MM.1S (cell line): Measurements from ENCODE around the gene AJM1.

Experiments used
- DNase-seq: peaks from one replicate; pipeline ENCODE4 v3.0.0-alpha.2; 2015
- H2AFZ ChIP-seq: fragments of 300-600 bp; sonication (generic); 2 replicates; pipeline ENCODE4 v1.6.0; 2016; ENCODE audit warnings: antibody characterized with exemption, low read length
- H3F3A ChIP-seq: fragments of 300-600 bp; sonication (generic); 2 replicates; pipeline ENCODE4 v1.6.1; 2016; ENCODE audit warnings: mild to moderate bottlenecking, antibody characterized with exemption, low read length, moderate library complexity, mixed read lengths; ENCODE audit not compliant: insufficient read depth
- H3K27ac ChIP-seq: fragments of 300-600 bp; sonication (generic); 2 replicates; pipeline ENCODE4 v1.5.1; 2016; ENCODE audit warnings: mild to moderate bottlenecking, low read length
- H3K27me3 ChIP-seq: fragments of 300-600 bp; sonication (generic); replicated peaks from 2 replicates; pipeline ENCODE4 v1.6.0; 2016; ENCODE audit warnings: low read length; ENCODE audit not compliant: insufficient read depth
- H3K36me3 ChIP-seq: fragments of 300-600 bp; sonication (generic); replicated peaks from 2 replicates; pipeline ENCODE4 v1.6.1; 2016; ENCODE audit warnings: mild to moderate bottlenecking, low read length, mixed read lengths; ENCODE audit not compliant: insufficient read depth
- H3K4me1 ChIP-seq: fragments of 300-600 bp; sonication (generic); 2 replicates; pipeline ENCODE4 v1.6.1; 2016; ENCODE audit warnings: low read length, mixed read lengths
- H3K4me2 ChIP-seq: fragments of 300-600 bp; sonication (generic); 2 replicates; pipeline ENCODE4 v1.6.0; 2016; ENCODE audit warnings: low read depth, low read length
- H3K4me3 ChIP-seq: fragments of 300-600 bp; sonication (generic); 2 replicates; pipeline ENCODE4 v1.5.1; 2016; ENCODE audit warnings: low read length, mixed read lengths
- H3K79me2 ChIP-seq: fragments of 300-600 bp; sonication (generic); 2 replicates; pipeline ENCODE4 v1.6.1; 2016; ENCODE audit warnings: mixed run types, low read length, mixed read lengths
- H3K9ac ChIP-seq: fragments of 300-600 bp; sonication (generic); 2 replicates; pipeline ENCODE4 v1.6.1; 2016; ENCODE audit warnings: low read length, mixed read lengths
- H3K9me2 ChIP-seq: fragments of 300-600 bp; sonication (generic); replicated peaks from 2 replicates; pipeline ENCODE4 v1.6.1; 2016; ENCODE audit warnings: mild to moderate bottlenecking, low read length, mixed read lengths; ENCODE audit not compliant: insufficient read depth
- H3K9me3 ChIP-seq: fragments of 300-600 bp; sonication (generic); replicated peaks from 2 replicates; pipeline ENCODE4 v1.6.1; 2016; ENCODE audit warnings: mild to moderate bottlenecking, low read length, mixed read lengths; ENCODE audit not compliant: insufficient read depth
- H4K20me1 ChIP-seq: fragments of 300-600 bp; sonication (generic); 2 replicates; pipeline ENCODE4 v1.6.1; 2016; ENCODE audit warnings: mild to moderate bottlenecking, low read length, moderate library complexity, mixed read lengths; ENCODE audit not compliant: insufficient read depth
- EZH2 ChIP-seq: fragments of 300-600 bp; sonication (generic); optimal IDR thresholded peaks from 2 replicates; pipeline ENCODE3; 2017; ENCODE audit warnings: low read depth, mild to moderate bottlenecking, antibody characterized with exemption, low read length, mixed read lengths
- EZH2phosphoT487 ChIP-seq: fragments of 300-600 bp; sonication (generic); IDR thresholded peaks from 2 replicates; pipeline ENCODE4 v1.6.1; 2018; ENCODE audit warnings: antibody characterized with exemption, low read length
- TF ChIP-seq, protein P1 (sequence below): fragments of 300-600 bp; sonication (generic); IDR thresholded peaks from 2 replicates; pipeline ENCODE4 v1.5.1; 2016; ENCODE audit warnings: antibody characterized with exemption, low read length, mixed read lengths

AJM1 gene

DNA sequence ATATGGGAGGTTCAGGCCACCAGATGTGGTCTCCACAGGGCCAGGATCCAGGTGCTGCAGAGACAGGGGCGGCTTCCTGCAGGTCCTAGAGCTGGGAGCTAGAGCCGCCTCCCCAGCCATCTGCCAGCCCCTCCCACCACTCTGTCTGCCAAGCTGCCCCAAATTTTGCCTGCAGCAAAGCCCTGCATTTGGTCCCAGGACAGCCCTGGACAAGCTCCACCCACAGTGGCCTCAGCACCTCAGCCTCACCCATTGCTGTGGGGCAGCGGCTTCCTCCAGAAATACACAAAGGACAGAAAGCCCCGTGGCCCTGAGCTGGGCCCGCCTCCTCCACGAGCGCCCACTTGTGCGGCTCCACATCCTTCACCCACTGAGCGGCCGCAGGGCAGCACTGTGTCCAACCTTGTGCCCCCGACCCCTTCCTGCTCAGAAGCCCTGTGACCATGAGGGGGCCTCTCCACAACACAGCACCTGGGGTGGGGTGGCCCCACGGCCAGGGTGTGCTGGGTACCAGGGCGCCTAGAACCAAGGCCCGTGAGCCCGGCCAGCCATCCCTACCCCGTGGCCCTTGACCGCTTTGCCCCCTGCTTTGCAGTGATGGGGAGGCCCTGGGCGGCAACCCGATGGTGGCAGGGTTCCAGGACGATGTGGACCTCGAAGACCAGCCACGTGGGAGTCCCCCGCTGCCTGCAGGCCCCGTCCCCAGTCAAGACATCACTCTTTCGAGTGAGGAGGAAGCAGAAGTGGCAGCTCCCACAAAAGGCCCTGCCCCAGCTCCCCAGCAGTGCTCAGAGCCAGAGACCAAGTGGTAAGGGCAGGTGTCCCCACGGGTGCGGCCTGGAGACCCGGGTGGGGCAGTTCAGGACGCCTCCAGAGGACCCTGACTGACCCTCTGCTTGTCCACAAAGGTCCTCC, 3.7 kb upstream of the AJM1 start:
- Histone ChIP-seq H3K9me3 (no peaks in the 10 kb centered on the region), H4K20me1 (no peaks in the 10 kb centered on the region), H3K27ac (no peak overlapping the region), H3K4me2 (no peak overlapping the region), H3K36me3 (no peaks in the 10 kb centered on the region), H3K27me3 (no peaks in the 10 kb centered on the region), H2AFZ (no peak overlapping the region), H3K9ac (no peak overlapping the region), H3K4me1 (peaks cover 7% of the 10 kb centered on the region; the same call in 1 of the 2 replicates), H3K9me2 (no peaks in the 10 kb centered on the region), H3K4me3 (no peak overlapping the region), H3K79me2 (no peaks in the 10 kb centered on the region), H3F3A (peaks cover 8% of the 10 kb centered on the region)
- no peak for DNase-seq
- TF ChIP-seq EZH2 (no peak), EZH2phosphoT487 (no peak)
- TF ChIP-seq, protein P1, sequence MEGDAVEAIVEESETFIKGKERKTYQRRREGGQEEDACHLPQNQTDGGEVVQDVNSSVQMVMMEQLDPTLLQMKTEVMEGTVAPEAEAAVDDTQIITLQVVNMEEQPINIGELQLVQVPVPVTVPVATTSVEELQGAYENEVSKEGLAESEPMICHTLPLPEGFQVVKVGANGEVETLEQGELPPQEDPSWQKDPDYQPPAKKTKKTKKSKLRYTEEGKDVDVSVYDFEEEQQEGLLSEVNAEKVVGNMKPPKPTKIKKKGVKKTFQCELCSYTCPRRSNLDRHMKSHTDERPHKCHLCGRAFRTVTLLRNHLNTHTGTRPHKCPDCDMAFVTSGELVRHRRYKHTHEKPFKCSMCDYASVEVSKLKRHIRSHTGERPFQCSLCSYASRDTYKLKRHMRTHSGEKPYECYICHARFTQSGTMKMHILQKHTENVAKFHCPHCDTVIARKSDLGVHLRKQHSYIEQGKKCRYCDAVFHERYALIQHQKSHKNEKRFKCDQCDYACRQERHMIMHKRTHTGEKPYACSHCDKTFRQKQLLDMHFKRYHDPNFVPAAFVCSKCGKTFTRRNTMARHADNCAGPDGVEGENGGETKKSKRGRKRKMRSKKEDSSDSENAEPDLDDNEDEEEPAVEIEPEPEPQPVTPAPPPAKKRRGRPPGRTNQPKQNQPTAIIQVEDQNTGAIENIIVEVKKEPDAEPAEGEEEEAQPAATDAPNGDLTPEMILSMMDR, result no peak

DNA sequence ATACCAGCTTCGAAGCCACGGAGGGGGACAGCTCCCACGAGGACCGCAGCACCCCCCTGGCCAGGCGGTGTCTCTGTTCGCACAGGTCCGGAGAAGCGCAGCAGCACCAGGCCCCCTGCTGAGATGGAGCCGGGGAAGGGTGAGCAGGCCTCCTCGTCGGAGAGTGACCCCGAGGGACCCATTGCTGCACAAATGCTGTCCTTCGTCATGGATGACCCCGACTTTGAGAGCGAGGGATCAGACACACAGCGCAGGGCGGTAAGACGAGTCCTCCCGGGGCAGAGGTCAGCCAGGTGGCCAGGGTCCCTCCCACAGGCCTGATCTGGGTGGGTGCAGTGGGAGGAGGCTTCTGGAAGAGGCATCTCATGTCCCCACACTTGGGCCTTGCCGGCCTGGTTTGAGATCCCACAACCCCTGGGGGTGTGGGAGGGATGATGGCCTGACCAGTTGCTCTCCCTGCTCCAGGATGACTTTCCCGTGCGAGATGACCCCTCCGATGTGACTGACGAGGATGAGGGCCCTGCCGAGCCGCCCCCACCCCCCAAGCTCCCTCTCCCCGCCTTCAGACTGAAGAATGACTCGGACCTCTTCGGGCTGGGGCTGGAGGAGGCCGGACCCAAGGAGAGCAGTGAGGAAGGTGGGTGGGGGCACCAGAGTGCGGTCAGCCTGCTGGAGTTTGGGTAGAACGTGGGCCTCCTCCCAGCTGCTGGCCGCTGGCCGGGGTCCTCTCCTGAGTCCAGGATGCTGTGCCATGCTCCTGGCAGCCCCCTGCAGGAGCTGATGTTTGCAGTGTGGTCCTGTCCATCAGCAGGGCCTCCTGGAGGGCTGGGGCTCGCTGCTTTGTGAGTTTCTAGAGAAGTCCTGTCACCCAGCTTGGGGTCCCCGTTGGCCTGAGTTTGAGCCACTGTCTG, 2.8 kb upstream of the AJM1 start:
- no peak for DNase-seq
- no peak overlapping the region for H3K9ac ChIP-seq
- no peaks in the 10 kb centered on the region for H4K20me1 ChIP-seq
- H3K4me1 ChIP-seq, result peaks cover 7% of the 10 kb centered on the region; the same call in 1 of the 2 replicates
- no peaks in the 10 kb centered on the region for H3K9me2 ChIP-seq
- no peaks in the 10 kb centered on the region for H3K79me2 ChIP-seq
- H3K36me3 ChIP-seq, result no peaks in the 10 kb centered on the region
- no peak overlapping the region for H3K27ac ChIP-seq
- H2AFZ ChIP-seq, result no peak overlapping the region
- no peak overlapping the region for H3K4me2 ChIP-seq
- H3K9me3 ChIP-seq, result no peaks in the 10 kb centered on the region
- H3K4me3 ChIP-seq, result no peak overlapping the region
- peaks cover 8% of the 10 kb centered on the region for H3F3A ChIP-seq
- TF ChIP-seq EZH2phosphoT487 (no peak), EZH2 (no peak)
- TF ChIP-seq, protein P1, result no peak
- no peaks in the 10 kb centered on the region for H3K27me3 ChIP-seq

DNA sequence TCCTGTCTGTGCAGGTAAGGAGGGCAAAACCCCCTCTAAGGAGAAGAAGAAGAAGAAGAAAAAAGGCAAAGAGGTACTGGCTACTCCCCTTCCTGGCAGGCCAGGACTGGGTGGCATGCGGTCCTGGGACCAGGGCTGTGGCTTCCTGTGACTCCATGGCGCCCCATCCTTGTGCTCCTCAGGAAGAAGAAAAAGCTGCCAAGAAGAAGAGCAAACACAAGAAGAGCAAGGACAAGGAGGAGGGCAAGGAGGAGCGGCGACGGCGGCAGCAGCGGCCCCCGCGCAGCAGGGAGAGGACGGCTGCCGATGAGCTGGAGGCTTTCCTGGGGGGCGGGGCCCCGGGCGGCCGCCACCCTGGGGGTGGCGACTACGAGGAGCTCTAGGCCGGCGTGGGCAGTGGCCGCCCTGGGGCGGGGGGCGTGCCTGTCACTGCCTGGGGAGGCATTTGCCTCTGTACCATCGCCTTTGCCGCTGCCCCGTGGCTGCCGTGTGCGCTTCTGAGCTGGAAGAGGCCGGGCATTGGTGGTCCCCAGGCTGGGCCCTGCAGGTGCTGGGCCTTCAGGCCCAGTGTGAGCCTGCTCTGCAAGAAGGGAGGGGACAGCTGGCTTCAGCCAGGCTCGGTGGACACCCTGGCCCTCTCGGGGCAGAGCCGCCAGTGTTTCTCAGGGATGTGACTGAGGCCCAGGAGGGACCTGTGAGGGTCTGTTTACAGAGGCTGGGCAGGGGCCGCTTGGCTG, 2.0 kb upstream of the AJM1 start:
- no peaks in the 10 kb centered on the region for H3K79me2 ChIP-seq
- peaks cover 7% of the 10 kb centered on the region; the same call in 1 of the 2 replicates for H3K4me1 ChIP-seq
- H3K4me2 ChIP-seq, result no peak overlapping the region
- H3K4me3 ChIP-seq, result no peak overlapping the region
- H3K27me3 ChIP-seq, result no peaks in the 10 kb centered on the region
- no peak for DNase-seq
- no peaks in the 10 kb centered on the region for H4K20me1 ChIP-seq
- H3K9me3 ChIP-seq, result no peaks in the 10 kb centered on the region
- no peaks in the 10 kb centered on the region for H3K9me2 ChIP-seq
- H3K9ac ChIP-seq, result no peak overlapping the region
- H3F3A ChIP-seq, result peaks cover 8% of the 10 kb centered on the region
- TF ChIP-seq EZH2, result no peak
- TF ChIP-seq, protein P1, result no peak
- no peak for TF ChIP-seq EZH2phosphoT487
- no peaks in the 10 kb centered on the region for H3K36me3 ChIP-seq
- H2AFZ ChIP-seq, result no peak overlapping the region
- no peak overlapping the region for H3K27ac ChIP-seq
